Caco-2 (cell line): Measurements from ENCODE around the gene CD3G. TPM values are rescaled to one million over a fixed set of nuclear protein-coding genes. Genes with fewer than 3 reads are reported as not detected.

Source experiments
- BruUV-seq: library from RNA; stranded (reverse); fragments of 400-500 nt; replicated peaks from 2 replicates; lab custom pipeline; 2021; lab: Mats Ljungman, UMichigan
- CTCF ChIA-PET: fragments of 300-600 bp; sonication (Branson Sonifier 250); formaldehyde crosslinking; loops from one replicate; lab custom pipeline; 2022; ENCODE audit warnings: antibody characterized with exemption; lab: Charles Lee
- POLR2A ChIA-PET: fragments of 300-600 bp; sonication (Branson Sonifier 250); formaldehyde crosslinking; loops from one replicate; lab custom pipeline; 2022; ENCODE audit warnings: antibody characterized with exemption; lab: Charles Lee
- DNase-seq, 2 experiments: peaks; one replicate each; pipeline versions ENCODE4 v3.0.0 to v3.0.0-alpha.2; 2020 to 2022
- H3K27me3 ChIP-seq: replicated peaks from 2 replicates; pipeline ENCODE4 v1.6.0; 2011; ENCODE audit warnings: low read length; ENCODE audit not compliant: control insufficient read depth, insufficient read depth
- H3K36me3 ChIP-seq: 2 replicates; pipeline ENCODE4 v1.5.1; 2011; ENCODE audit warnings: low read length; ENCODE audit not compliant: control insufficient read depth, insufficient read depth
- H3K4me1 ChIP-seq: fragments of 250-450 bp; sonication (Bioruptor Pico); 2 replicates; pipeline ENCODE4 v1.5.1; 2020; ENCODE audit warnings: mild to moderate bottlenecking
- H3K4me3 ChIP-seq: 2 replicates; pipeline ENCODE4 v1.5.1; 2011; ENCODE audit warnings: low read depth, mild to moderate bottlenecking, control low read depth, low read length
- H3K9me3 ChIP-seq: fragments of 250-450 bp; sonication (Bioruptor Pico); 2 replicates; pipeline ENCODE4 v1.5.1; 2020; ENCODE audit warnings: mild to moderate bottlenecking, moderate library complexity
- H3K27ac Mint-ChIP-seq: one replicate; pipeline ENCODE4 v1.8.0; 2022; ENCODE audit warnings: mixed read lengths; ENCODE audit not compliant: unreplicated experiment
- H3K27me3 Mint-ChIP-seq: one replicate; pipeline ENCODE4 v1.8.0; 2022; ENCODE audit warnings: mixed read lengths; ENCODE audit not compliant: insufficient read depth, unreplicated experiment
- H3K36me3 Mint-ChIP-seq: one replicate; pipeline ENCODE4 v1.8.0; 2022; ENCODE audit warnings: mild to moderate bottlenecking, mixed read lengths; ENCODE audit not compliant: insufficient read depth, unreplicated experiment
- H3K4me1 Mint-ChIP-seq: one replicate; pipeline ENCODE4 v1.8.0; 2022; ENCODE audit warnings: low read depth, mixed read lengths; ENCODE audit not compliant: unreplicated experiment
- H3K4me3 Mint-ChIP-seq: one replicate; pipeline ENCODE4 v1.8.0; 2022; ENCODE audit warnings: mild to moderate bottlenecking, moderate library complexity, mixed read lengths; ENCODE audit not compliant: unreplicated experiment
- H3K9me3 Mint-ChIP-seq: one replicate; pipeline ENCODE4 v1.8.0; 2022; ENCODE audit warnings: mixed read lengths; ENCODE audit not compliant: unreplicated experiment
- intact Hi-C: fragments of 100-400 bp; cut with micrococcal nuclease; formaldehyde crosslinking; loops from one replicate; pipeline ENCODE4 v1.10.0; 2022; ENCODE audit not compliant: unreplicated experiment
- total RNA-seq: library from RNA; stranded (reverse); gene quantifications from 2 replicates; pipeline ENCODE4 v1.2.3, GENCODE V29; 2022
- TF ChIP-seq, protein P1 (sequence below), 2 experiments: fragments of 200-600 bp in 1 of 2; IDR thresholded peaks; 1 replicate in 1 of 2; 2 replicates in 1 of 2; pipeline versions ENCODE4 v1.5.1 to v1.8.0; 2011 to 2022; ENCODE audit warnings: antibody characterized with exemption in 1 of 2, control low read depth in 1 of 2, inconsistent platforms in 1 of 2, low read depth in 1 of 2, low read length in 1 of 2, mild to moderate bottlenecking in 1 of 2, moderate library complexity in 1 of 2; ENCODE audit not compliant: insufficient read depth in 1 of 2, severe bottlenecking in 1 of 2, unreplicated experiment in 1 of 2

CD3G gene
- total RNA-seq, 1 experiment from 2014 or later: 0.32 TPM

DNA sequence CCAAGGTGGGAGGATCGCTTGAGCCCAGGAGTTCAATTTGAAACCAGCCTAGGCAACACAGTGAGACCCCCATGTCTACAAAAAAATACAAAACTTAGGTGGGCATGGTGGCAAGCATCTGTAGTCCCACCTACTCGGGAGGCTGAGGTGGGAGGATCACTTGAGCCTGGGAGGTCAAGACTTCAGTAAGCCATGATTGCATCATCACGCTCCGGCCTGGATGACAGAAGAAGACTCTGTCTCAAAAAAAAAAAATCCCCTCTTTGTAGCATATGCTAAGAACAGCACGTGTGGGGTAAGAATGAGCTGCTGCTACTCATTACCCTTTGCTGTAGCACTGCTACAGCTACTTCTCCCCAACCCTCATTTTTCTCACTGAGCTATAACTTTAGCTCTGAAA, 29.7 kb downstream of the CD3G start:
- H3K36me3 Mint-ChIP-seq: peaks cover 98% of the 10 kb centered on the region
- H3K27ac Mint-ChIP-seq: no peak overlapping the region
- CTCF ChIA-PET: no interaction called here

DNA sequence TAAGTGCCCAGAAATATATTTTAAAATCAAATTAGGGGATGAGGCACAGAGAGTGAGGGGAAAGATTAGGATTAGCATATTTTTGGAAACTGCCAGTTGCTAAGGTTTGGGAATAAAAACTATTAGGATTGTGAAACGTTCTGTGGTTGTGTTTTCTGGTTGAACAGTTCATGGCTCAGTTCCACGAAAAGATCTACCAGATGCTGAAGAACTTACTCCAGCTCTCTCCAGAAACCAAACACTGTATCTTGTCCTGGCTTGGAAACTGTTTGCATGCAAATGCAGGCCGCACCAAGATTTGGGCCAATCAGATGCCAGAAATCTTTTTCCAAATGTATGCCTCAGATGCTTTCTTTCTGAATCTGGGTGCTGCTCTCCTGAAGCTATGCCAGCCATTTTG, 30.6 kb downstream of the CD3G start:
- Mint-ChIP-seq H3K4me1 (no peaks in the 10 kb centered on the region), H3K9me3 (no peaks in the 10 kb centered on the region), H3K36me3 (peaks cover 98% of the 10 kb centered on the region), H3K27ac (no peak overlapping the region), H3K4me3 (no peak overlapping the region), H3K27me3 (no peaks in the 10 kb centered on the region)
- Histone ChIP-seq H3K36me3 (peaks cover 13% of the 10 kb centered on the region), H3K4me1 (no peaks in the 10 kb centered on the region), H3K27me3 (no peaks in the 10 kb centered on the region), H3K4me3 (no peak overlapping the region), H3K9me3 (no peaks in the 10 kb centered on the region)
- TF ChIP-seq, protein P1, sequence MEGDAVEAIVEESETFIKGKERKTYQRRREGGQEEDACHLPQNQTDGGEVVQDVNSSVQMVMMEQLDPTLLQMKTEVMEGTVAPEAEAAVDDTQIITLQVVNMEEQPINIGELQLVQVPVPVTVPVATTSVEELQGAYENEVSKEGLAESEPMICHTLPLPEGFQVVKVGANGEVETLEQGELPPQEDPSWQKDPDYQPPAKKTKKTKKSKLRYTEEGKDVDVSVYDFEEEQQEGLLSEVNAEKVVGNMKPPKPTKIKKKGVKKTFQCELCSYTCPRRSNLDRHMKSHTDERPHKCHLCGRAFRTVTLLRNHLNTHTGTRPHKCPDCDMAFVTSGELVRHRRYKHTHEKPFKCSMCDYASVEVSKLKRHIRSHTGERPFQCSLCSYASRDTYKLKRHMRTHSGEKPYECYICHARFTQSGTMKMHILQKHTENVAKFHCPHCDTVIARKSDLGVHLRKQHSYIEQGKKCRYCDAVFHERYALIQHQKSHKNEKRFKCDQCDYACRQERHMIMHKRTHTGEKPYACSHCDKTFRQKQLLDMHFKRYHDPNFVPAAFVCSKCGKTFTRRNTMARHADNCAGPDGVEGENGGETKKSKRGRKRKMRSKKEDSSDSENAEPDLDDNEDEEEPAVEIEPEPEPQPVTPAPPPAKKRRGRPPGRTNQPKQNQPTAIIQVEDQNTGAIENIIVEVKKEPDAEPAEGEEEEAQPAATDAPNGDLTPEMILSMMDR (IDR thresholded peaks at IDR 0.05; ENCODE audit: insufficient read depth in 1 of 2, low read depth in 1 of 2, low read length in 1 of 2, severe bottlenecking in 1 of 2, unreplicated experiment in 1 of 2): no peak
- ChIA-PET POLR2A (no interaction called here), CTCF (no interaction called here)
- no TSS peak for BruUV-seq
- intact Hi-C loops: no loop called here
- DNase-seq: no peak

More for the DNA sequence above, 29.7 kb downstream of the CD3G start:
- H3K4me3 Mint-ChIP-seq: no peak overlapping the region
- Histone ChIP-seq H3K36me3 (peaks cover 12% of the 10 kb centered on the region), H3K9me3 (no peaks in the 10 kb centered on the region), H3K4me3 (no peak overlapping the region), H3K27me3 (no peaks in the 10 kb centered on the region), H3K4me1 (no peaks in the 10 kb centered on the region)
- no peaks in the 10 kb centered on the region for H3K4me1 Mint-ChIP-seq
- POLR2A ChIA-PET: no interaction called here
- no peaks in the 10 kb centered on the region for H3K9me3 Mint-ChIP-seq
- H3K27me3 Mint-ChIP-seq: no peaks in the 10 kb centered on the region
- intact Hi-C loops: no loop called here
- no TSS peak for BruUV-seq
- no peak for DNase-seq
- TF ChIP-seq, protein P1 (IDR thresholded peaks at IDR 0.05; ENCODE audit: insufficient read depth in 1 of 2, low read depth in 1 of 2, low read length in 1 of 2, severe bottlenecking in 1 of 2, unreplicated experiment in 1 of 2): no peak

- POLR2A ChIA-PET: interaction anchor here (0.6 to 0.7 kb wide), 2 partner anchors 16 to 20 kb away, joined by 3 to 4 read pairs; no protein-coding TSS in a partner anchor
- TF ChIP-seq, protein P1 (IDR thresholded peaks at IDR 0.05; ENCODE audit: insufficient read depth in 1 of 2, low read depth in 1 of 2, low read length in 1 of 2, severe bottlenecking in 1 of 2, unreplicated experiment in 1 of 2): no peak
Measured at GRCh38 chr11:118375978-118376377, 31.8 kb downstream of the CD3G start.

More at GRCh38 chr11:118375978-118376377, 31.8 kb downstream of the CD3G start:
- Histone ChIP-seq H3K4me1 (no peaks in the 10 kb centered on the region), H3K4me3 (no peak overlapping the region), H3K36me3 (peaks cover 11% of the 10 kb centered on the region), H3K9me3 (no peaks in the 10 kb centered on the region), H3K27me3 (no peaks in the 10 kb centered on the region)
- Mint-ChIP-seq H3K27me3 (no peaks in the 10 kb centered on the region), H3K27ac (no peak overlapping the region), H3K4me3 (no peak overlapping the region), H3K4me1 (no peaks in the 10 kb centered on the region), H3K9me3 (no peaks in the 10 kb centered on the region), H3K36me3 (peaks cover 93% of the 10 kb centered on the region)
- no TSS peak for BruUV-seq
- CTCF ChIA-PET: no interaction called here
- no peak for DNase-seq
- intact Hi-C loops: no loop called here
